Left lobe of liver (tissue), 2 donors: Measurements from ENCODE around the gene UXT. TPM values are rescaled to one million over a fixed set of nuclear protein-coding genes. Genes with fewer than 3 reads are reported as not detected.

Experiments
- ATAC-seq: fragments of 200-7000 bp; cut with Tn5 transposase; one replicate; pipeline ENCODE4 v1.9.1; 2020; ENCODE audit warnings: mild to moderate bottlenecking, moderate library complexity
- DNase-seq: peaks from one replicate; pipeline ENCODE4 v3.0.0-alpha.2; 2020; ENCODE audit warnings: low spot score
- total RNA-seq: library from RNA; stranded (reverse); gene quantifications from one replicate; pipeline ENCODE4 v1.2.1, GENCODE V29; 2021
- donor health status: DM: no; HTN: no; CAD: no; lungs with moderate emphysema.
- donor health status: DM: no; HTN: yes; CAD: no.

The UXT gene
- total RNA-seq, 1 donor from 2014 or later, result 39.7 TPM

DNA sequence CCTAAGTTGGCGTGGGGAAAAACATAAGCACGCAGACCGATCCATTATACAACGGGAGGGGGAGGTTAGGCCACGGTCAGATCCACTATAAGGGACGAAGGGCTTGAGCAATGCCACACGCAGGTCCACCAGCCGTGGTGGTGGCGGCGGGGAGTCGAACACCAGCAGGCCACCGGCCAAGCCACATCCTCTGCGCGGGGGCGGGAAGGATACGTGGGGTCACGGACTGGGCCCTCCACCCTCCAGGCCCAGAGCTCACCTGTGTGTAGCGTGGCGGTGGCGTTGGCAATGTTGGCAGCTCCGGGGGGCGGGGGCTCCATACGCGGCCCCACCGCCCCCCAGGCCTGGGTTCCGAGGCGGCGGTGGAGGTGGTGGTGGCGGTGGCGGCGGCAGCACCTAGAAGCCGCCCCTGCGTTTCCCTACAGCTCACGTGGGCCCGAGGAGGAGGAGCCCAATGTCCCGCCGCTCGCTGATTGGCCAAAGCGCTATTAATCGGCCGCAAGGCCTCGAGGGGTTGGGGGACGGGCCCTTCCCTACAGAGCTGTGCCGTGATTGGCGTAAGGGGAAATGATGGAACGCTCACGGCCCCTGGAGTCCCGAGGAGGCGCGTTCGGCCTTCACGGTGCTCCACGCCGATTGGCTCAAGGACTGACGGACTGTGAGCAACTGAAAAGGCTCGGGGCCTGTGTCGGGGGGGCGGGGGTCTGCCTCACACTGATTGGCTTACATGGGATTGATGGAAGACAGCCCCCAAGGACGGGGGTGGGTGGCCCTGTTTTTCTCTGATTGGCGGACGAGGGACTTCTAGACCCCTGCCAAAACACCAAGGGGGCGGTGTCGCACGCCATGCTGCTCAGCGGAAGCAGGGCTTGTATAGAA lies 8.6 kb downstream of the UXT start, which contains the start of gene ELK1:
TSS of gene ELK1 (minus strand) at position 400 of the 879 bp plus-strand sequence. CDS start 9,122 bp downstream, outside the sequence.
- ATAC-seq, result peak; percentile 83
- peak; percentile 95 for DNase-seq

DNA sequence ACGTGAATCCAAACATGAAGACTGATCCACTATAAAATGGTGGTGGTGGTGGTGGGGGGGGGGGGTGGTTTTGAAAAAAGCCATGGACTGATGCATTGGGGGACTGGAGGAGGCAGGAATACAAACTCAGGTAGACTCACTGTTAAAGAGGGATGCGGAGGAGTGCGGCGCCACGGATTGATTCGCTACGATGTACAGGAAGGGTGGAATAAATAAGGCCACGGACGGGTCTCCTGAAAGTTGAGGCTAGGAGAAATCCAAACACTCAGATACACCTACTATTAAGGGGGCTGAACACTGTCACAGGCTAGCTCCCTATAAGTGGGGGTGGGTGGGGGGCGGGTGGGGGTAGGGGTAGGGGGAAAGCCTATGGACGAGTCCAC lies 9.2 kb downstream of the UXT start:
- no peak for DNase-seq
- no peak for ATAC-seq

DNA sequence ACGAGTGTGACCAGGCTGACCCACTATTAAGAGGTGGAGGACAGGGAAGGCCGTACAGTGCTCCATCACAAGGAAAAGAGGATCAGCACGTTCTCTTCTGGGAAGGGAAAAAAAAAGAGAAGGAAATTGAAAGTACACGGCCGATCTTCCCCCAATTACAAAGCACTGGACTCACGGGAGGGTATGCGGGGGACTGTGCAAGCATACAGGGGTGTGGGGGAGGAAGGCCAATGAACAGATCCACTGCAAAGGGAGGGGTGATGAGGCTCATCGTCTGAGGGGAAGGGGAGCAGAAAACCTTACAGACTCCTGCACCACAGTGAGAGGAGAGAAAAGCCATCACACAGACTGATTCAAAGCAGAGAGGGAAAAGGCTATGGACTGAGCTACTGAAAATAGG lies 9.7 kb downstream of the UXT start:
- DNase-seq (no peak), ATAC-seq (no peak)

DNA sequence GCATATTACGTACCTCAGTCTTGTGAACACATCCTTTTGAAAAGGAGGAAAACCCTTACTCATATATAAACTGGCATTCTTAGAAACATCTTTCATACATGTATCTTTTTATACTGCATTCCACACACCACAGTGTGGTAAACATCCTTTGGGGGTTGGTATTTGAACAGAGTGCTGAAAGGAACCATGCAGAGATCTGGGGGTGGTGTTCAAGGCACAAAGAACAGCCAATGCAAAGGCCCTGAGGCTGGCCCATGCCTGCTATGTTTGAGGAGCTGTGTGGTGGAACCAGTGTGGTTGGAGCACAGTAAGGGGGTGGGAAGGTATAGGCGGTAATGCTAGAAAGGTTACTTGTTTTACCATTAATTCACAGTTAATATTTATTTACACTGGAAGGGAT lies 10.6 kb downstream of the UXT start:
- no peak for ATAC-seq

DNA sequence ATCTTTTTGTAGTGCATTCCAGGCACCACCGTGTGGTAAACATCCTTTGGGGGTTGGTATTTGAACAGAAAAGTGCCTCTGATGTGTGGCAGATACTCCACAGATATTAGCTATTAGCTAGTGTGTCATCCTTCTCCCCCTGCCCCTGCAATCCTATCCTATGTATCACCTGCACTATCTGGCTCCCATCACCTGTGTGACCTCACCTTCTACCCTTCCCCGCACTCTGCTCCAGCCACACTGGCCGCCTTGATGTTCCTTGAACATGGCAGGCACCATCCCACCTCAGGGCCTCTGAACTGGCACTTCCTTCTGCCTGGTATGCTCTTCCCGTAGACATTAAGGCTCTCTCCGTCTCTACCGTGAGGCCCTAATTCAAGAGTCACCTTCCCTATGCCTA lies 12.3 kb downstream of the UXT start:
- DNase-seq (no peak), ATAC-seq (no peak)

More for the DNA sequence above, 10.6 kb downstream of the UXT start:
- no peak for DNase-seq

DNA sequence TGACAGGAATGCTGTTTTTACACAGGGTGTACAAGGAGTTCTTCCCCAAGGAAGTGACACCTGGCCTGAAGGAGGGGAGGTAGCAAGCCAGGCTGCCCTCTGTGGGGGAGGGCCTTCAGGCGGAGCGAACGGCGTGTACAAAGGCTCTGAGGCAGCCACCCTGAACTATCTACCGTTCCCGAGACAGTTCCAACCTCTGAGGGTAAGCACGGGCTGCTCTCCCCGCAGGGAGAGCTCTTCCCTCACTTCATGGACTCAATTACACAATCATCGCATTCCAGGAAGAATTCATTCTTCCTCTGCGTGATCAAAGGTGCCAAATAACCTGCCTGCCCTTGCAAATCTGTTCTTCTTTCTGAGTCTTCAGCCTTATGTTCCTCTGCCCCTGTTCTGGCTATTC lies 13.4 kb downstream of the UXT start:
- ATAC-seq, result peak; percentile 47
- no peak for DNase-seq

DNA sequence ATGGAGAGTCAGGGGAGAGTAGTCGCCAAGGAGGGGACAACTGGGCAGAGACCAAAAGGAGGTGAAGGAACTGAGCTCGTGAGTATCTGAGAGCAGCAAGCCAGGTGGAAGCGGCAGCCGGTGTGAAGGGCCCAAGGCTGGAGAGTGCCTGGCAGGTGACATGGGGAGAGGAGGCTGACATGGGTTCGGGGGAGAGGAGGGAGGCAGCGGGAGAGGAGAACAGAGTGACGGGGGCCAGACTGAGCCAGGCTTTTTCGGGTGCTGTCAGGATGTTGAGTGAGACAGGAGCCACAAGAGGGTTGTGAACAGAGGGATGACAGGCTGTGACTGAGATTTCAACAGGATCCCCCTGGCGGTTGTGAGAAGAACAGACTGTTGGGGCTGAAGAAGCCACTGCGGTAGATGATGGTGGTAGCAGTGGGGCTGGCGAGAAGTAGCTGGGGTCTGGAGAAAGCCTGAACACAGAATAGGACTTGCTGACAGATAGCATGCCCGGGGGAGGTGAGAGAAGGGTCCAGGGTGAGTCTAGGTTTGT lies 14.4 kb downstream of the UXT start:
- no peak for DNase-seq
- ATAC-seq, result peak; percentile 26

DNA sequence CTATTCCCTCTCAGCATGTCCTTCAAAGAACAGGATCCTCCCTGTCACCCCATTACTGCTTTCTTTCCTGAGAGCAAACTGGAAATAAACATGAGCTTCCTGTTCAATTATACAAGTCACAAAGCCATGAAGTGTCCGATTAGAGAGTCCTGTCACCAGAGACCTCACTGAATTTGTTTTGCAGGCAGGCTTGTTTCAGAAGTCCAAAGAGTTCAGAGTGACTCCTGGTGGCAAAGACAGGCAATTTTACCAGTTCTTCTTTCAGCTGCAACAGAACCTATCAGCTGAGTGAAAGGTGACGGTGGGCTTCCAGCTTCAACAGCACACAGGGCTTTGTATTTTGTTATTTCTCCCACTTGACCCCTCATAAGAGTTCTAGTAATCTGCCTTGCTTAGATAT lies 15.1 kb downstream of the UXT start:
- ATAC-seq, result peak; percentile 64
- DNase-seq, result no peak

DNA sequence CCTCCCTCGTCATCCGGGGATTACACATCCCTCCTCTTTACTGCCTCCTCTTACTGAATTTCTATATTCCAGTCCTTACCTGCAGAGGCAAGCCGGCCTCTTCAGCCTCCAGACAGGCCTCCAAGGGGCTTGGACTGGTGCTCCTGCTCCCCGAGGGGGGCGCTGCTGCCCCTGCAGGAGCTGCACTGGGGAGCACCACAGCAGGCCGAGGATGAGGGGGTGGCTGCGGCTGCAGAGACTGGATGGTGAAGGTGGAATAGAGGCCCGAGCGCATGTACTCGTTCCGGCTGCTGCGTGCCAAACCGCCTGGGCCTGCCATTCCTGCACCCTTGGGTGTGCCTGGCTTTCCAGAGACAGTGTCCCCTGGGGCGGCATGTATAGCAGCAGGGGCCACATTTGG lies 20.2 kb downstream of the UXT start:
- no peak for ATAC-seq
- no peak for DNase-seq

DNA sequence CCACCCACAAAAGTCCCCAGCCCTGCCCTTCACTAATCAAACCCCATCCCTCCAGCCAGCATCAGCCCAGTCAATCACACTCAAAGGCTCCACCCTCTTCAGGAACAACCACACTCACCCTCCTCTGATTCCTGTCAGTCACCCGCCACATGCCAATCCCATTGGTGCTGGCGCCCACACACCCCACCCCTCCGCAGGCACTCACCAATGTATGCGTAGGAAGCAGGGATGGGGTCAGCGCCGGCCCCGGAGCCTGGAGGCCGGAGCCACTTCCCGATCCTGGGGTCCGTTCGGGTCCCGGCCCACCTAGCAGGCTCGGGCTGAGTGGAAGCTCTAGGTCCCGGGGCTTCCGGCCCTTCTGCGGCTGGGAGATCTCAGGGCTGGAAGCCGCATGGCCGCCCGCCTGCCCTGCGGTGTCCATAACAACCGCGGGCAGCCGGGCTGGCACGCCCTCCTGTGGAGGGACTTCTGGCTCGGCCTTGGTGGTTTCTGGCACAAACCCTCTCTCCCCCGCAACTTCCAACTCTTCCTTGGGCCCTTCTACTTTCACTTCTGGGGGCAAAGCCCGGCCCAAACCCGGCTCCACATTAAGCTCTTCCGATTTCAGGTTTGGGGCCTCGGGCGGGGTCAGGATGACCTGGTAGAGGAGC lies 21.3 kb downstream of the UXT start:
- DNase-seq, result no peak
- peak; percentile 62 for ATAC-seq

DNA sequence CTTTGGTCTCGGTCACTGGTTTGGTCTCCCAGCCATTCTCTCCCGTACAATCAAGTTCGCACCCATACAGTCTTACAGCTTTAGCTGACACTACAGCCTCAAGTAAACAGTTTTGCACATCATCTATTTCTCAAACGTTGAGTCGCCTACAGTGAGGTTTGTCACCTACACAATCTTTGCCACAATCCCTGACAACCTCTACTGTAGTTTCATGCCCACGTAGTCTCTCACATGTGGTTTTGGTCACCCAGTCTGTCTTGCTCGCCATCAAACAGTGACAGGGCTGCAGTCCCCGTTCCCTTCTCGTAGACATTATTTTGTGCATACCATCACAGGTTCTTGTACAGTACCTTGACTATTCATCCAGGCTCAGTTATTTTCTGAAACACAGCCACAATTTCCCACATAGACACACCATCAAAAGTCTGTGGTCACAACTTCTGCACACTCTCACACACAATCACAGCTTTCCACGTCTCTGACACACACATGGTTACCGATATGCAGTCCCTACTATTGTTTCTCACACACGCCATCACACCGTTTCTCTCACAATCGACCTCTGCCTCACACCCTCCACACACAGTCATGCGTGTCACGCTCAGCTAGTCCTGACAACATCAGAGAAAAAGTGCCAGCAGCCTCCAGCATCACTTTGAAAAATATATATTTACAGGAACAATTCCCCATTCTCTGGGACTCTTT lies 24.0 kb downstream of the UXT start:
- no peak for ATAC-seq
- DNase-seq, result no peak

DNA sequence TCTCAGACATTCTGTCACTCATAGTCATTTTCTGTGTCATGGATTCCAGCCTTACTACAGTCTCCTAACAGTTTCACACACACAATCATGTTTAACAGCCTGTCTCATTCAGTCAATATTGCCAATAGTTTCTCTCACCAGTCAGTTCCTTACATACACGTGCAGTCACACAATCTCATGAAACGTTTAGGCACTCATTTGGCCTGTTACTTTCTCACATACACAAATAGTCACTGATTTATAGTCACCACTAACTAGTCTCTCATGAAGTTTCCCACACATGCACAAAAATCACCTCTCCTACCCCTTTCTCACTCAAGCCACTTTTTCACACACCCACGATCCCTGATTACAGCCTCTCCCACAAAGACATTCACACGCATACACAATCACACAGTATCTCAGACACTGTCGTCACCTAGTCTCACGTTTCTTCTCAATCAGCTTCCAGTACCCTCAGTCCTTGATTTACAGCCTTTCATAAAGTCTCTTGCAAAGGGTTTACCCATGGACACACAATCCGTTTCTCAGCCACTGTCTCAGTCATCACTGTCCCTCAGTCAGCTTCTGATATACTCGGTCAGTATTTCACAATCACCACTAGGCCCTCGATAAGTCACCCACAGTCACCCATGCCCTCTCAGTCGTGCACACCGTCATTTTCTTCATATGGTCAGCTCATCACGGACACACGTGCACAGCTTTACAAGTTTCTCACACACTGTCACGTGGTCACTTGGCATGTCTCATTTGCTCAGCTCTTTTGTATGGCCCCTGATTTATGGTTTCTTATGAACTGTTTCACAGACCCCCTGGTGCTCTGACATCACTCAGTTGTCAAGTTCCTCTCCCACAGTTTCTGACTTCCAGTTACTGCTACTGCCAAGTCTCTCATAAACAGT lies 25.0 kb downstream of the UXT start:
- peak; percentile 19 for ATAC-seq

DNA sequence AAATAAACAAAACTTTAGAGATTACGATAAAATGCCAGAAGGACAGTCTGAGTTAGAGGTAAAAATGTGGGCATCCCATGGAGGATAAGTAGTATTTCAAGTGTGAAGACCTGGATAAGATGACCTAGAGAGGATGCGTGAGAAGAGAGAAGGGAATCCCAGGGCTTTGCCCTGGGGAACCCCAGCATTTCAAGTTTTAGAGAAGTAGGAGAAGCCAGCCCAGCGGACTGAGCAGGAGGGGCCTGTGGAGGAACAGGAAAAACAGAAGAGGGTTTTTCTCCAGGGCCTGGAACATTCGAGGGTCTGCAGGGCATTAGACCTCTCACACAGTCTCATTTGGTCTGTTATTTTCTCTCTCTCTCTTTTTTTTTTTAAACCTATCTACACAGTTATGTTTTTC lies 26.3 kb downstream of the UXT start:
- ATAC-seq (no peak), DNase-seq (no peak)

More for the DNA sequence above, 25.0 kb downstream of the UXT start:
- no peak for DNase-seq

DNA sequence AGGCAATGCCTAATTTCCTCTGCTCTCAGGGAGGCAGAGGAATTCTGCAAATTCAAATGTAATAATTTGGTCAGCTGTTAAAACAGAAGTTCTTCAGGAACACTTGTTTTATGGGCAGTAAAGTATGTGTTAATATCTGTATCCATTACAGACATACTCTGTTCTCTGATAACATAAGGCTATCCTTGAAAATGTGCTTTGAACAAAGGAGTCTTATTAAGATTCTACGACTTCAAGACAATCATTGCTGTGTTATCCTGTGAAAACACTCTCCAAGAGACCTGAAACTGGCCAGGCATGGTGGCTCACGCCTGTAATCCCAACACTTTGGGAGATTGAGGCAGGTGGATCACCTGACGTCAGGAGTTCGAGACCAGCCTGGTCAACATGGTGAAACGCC lies 27.3 kb downstream of the UXT start:
- ATAC-seq (no peak), DNase-seq (no peak)

DNA sequence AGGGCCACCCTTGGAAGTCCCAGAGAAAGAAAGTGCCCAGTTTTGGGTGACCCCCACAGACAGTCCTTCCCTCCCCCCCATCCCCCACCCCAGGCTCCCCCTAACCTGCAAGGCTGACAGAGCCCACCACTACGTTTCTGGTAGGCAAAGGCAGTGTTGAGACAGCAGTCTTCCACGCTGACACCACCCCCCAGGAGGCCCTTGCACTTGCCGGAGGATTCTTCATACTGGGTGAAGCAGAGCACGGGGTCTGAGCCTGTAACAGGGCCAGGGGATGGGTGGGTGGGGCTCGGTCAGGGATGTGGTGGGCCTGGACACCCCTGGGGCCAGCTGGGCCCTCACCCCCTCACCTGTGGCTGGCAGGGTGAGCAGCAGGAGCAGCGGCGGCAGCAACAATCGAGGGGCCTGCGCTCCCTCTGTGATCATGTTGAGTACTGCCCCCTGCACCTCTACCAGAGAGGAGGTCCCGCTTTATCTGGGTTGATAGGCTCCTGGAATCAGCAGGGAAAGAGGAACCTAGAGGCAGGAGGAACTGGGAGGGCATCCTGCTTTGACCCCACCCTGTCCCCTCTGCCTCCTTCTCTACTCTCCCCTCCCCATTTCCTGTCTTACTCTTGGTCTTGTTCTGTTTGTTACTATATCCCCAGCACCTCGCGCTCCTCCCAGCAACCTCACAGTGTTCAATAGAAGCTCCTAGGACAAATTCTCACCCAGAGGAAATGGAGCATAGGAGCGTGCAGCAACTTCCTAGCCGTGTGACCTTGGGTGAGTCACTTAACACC lies 29.4 kb downstream of the UXT start, which contains the start of gene CFP:
TSS of gene CFP (minus strand) at position 512 of the 782 bp plus-strand sequence. CDS start at position 426, 86 bp downstream.
- ATAC-seq (peak; percentile 54), DNase-seq (no peak)

DNA sequence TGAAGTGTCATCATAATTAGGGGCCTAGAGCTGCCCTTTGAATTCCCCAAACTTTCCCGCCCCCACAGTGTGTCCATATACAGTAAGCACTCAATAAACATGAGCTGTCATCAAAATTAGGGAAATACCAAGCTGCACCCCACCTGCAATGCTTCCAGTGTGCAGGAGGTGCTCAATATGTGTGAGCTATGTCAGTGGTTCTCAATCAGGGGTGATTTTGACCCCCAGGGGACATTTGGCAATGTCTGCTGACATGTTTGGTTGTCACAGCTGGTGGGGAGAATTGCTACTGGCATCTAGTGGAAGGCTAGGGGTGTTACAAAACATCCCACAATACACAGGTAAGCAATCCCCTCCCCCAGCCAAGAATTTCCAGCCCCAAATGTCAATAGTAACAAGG lies 30.0 kb downstream of the UXT start:
- DNase-seq (no peak), ATAC-seq (peak; percentile 52)

DNA sequence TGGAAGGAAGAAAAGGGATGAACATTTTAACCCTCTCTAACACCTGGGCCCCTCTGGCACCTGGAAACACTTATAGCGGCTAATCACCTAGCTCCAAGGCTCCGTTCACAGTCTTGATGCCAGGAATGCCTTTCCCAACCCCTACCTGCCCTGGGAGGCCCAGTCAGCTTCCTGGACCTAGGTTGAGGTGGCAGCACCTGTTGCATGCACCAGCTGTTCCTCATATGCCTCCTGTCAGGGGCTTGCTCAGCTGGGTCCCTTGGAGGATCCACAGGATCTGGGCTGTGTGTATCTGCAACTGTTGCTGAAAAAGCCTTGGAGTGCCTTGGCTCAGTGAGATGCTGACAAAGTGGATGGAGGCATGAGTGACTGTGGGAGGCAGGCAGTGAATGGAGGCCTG lies 33.6 kb downstream of the UXT start:
- no peak for DNase-seq
- no peak for ATAC-seq

DNA sequence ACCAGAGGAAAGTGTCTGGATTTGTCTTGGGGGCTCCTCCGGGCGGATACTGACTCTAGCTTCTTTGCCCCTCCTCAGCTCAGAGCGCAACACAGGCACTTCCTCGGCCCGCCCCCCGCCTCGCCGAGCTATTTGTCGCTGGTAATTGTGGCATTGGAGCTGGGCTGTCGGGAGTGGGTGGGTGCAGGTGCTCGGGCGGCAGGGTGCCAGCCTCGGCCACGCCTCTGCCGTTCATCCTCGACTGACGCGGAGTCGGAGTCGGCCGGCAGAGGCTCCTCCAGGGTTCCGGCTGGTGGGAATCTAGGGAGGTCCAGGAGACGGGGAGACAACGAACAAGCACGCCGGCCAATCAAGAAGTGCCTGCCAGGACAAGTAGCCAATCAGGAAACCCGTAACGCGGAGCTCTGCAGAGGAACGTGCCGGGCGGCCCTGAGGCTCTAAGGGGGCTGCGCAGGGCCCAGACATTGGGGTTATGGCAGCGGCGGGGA lies 35.4 kb downstream of the UXT start:
- DNase-seq (no peak), ATAC-seq (peak; percentile 36)

DNA sequence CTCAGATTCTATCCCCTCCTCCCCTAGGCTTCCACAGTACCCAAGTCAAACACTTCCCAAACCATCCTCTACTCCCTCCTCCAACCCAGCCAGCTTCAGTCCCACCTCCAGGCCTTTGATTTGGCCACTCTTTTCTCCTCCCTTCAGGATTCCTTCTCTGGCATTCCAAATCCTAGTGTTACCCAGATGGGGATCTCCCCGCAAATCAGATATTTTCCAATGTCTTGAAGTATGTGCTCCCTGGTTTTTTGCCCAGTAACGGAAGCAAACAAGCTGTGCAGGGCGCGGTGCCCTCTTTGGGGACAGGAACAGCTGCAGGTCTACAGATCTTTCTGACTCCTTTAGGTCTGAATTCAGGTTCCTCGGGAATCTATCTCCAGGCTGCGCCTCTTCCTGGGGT lies 37.1 kb downstream of the UXT start:
- ATAC-seq (no peak), DNase-seq (no peak)
